Mesenchymal stem cell (in vitro differentiated cells and primary cell): Measurements from ENCODE around the gene GLI3.
A peak's percentile ranks its signal among the peaks of the same experiment; 100 is the strongest.

Experiments
- DNase-seq: peaks from one replicate; pipeline ENCODE4 v3.0.0-alpha.2; 2013
- H2AFZ ChIP-seq: one replicate; pipeline ENCODE4 v1.6.1; 2013; ENCODE audit warnings: low read depth, mild to moderate bottlenecking, control low read depth, inconsistent platforms, low read length, moderate library complexity
- H2AK5ac ChIP-seq: 2 replicates; pipeline ENCODE4 v1.6.1; 2013; ENCODE audit warnings: low read length, moderate library complexity, mild to moderate bottlenecking, inconsistent platforms; ENCODE audit not compliant: severe bottlenecking
- H2BK120ac ChIP-seq: one replicate; pipeline ENCODE4 v1.6.1; 2013; ENCODE audit warnings: low read depth, mild to moderate bottlenecking, inconsistent platforms, low read length, moderate library complexity
- H2BK12ac ChIP-seq, 2 experiments: one replicate each; pipeline ENCODE4 v1.6.1; 2013; ENCODE audit warnings: inconsistent platforms in 2 of 2, low read length in 2 of 2, mild to moderate bottlenecking in 2 of 2, moderate library complexity in 2 of 2, control low read depth in 1 of 2
- H2BK15ac ChIP-seq: one replicate; pipeline ENCODE4 v1.6.1; 2013; ENCODE audit warnings: mild to moderate bottlenecking, low read depth, inconsistent platforms; ENCODE audit not compliant: poor library complexity, severe bottlenecking
- H2BK5ac ChIP-seq: 2 replicates; pipeline ENCODE4 v1.6.1; 2013; ENCODE audit warnings: low read depth, mild to moderate bottlenecking, low read length, control low read depth, inconsistent platforms; ENCODE audit not compliant: poor library complexity, severe bottlenecking
- H3K14ac ChIP-seq, 2 experiments: one replicate each; pipeline ENCODE4 v1.6.1; 2013; ENCODE audit warnings: inconsistent platforms in 2 of 2, low read length in 2 of 2, control low read depth in 1 of 2, mild to moderate bottlenecking in 1 of 2, moderate library complexity in 1 of 2
- H3K18ac ChIP-seq, 2 experiments: one replicate each; pipeline ENCODE4 v1.6.1; 2013; ENCODE audit warnings: inconsistent platforms in 2 of 2, low read length in 2 of 2, control low read depth in 1 of 2, low read depth in 1 of 2, mild to moderate bottlenecking in 1 of 2
- H3K23ac ChIP-seq, 2 experiments: one replicate each; pipeline ENCODE4 v1.6.1; 2013; ENCODE audit warnings: inconsistent platforms in 2 of 2, low read length in 2 of 2, mild to moderate bottlenecking in 2 of 2, moderate library complexity in 2 of 2, control low read depth in 1 of 2
- H3K27ac ChIP-seq: 2 replicates; pipeline ENCODE4 v1.5.1; 2013; ENCODE audit warnings: mild to moderate bottlenecking, moderate library complexity, low read length, control low read depth, inconsistent platforms; ENCODE audit not compliant: poor library complexity, severe bottlenecking
- H3K27me3 ChIP-seq, 2 experiments: 2 replicates each; pipeline versions ENCODE4 v1.6.1 to v1.7.0; 2013; ENCODE audit warnings: low read length in 2 of 2, mild to moderate bottlenecking in 2 of 2, moderate library complexity in 2 of 2, control low read depth in 1 of 2, inconsistent platforms in 1 of 2; ENCODE audit not compliant: control insufficient read depth in 1 of 2, insufficient read depth in 1 of 2
- H3K36me3 ChIP-seq, 2 experiments: 2 replicates each; pipeline versions ENCODE4 v1.6.1 to v1.7.0; 2013; ENCODE audit warnings: low read length in 2 of 2, control low read depth in 1 of 2, inconsistent platforms in 1 of 2, low read depth in 1 of 2, mild to moderate bottlenecking in 1 of 2; ENCODE audit not compliant: insufficient read depth in 2 of 2, control insufficient read depth in 1 of 2
- H3K4ac ChIP-seq, 2 experiments: one replicate each; pipeline ENCODE4 v1.6.1; 2013; ENCODE audit warnings: inconsistent platforms in 2 of 2, low read length in 2 of 2, mild to moderate bottlenecking in 2 of 2, moderate library complexity in 2 of 2, control low read depth in 1 of 2, low read depth in 1 of 2
- H3K4me1 ChIP-seq: 2 replicates; pipeline ENCODE4 v1.6.1; 2013; ENCODE audit warnings: low read depth, low read length, control low read depth; ENCODE audit not compliant: control insufficient read depth, insufficient read depth
- H3K4me2 ChIP-seq: 2 replicates; pipeline ENCODE4 v1.6.1; 2013; ENCODE audit warnings: low read length, mild to moderate bottlenecking, inconsistent platforms; ENCODE audit not compliant: poor library complexity, severe bottlenecking
- H3K4me3 ChIP-seq, 2 experiments: 2 replicates each; pipeline versions ENCODE4 v1.5.1 to v1.7.0; 2013; ENCODE audit warnings: low read length in 2 of 2, mild to moderate bottlenecking in 2 of 2, control low read depth in 1 of 2, low read depth in 1 of 2; ENCODE audit not compliant: insufficient read depth in 1 of 2
- H3K79me1 ChIP-seq: replicated peaks from 2 replicates; pipeline ENCODE4 v1.6.1; 2013; ENCODE audit warnings: mild to moderate bottlenecking, control low read depth, low read length, inconsistent platforms; ENCODE audit not compliant: poor library complexity, severe bottlenecking
- H3K9ac ChIP-seq: 2 replicates; pipeline ENCODE4 v1.7.0; 2013; ENCODE audit warnings: mild to moderate bottlenecking, low read length, moderate library complexity
- H3K9me3 ChIP-seq: 2 replicates; pipeline ENCODE4 v1.7.0; 2013; ENCODE audit warnings: mild to moderate bottlenecking, low read length; ENCODE audit not compliant: control insufficient read depth
- H4K8ac ChIP-seq: one replicate; pipeline ENCODE4 v1.6.1; 2013; ENCODE audit warnings: inconsistent platforms, mild to moderate bottlenecking, low read length, moderate library complexity
- H4K91ac ChIP-seq: one replicate; pipeline ENCODE4 v1.6.1; 2013; ENCODE audit warnings: mild to moderate bottlenecking, low read length, inconsistent platforms
- WGBS: methylation state at CpG from one replicate; pipeline ENCODE4 v1.1.7; 2013; ENCODE audit warnings: mixed read lengths; 5-methylcytosine and 5-hydroxymethylcytosine counted together

Gene GLI3

DNA sequence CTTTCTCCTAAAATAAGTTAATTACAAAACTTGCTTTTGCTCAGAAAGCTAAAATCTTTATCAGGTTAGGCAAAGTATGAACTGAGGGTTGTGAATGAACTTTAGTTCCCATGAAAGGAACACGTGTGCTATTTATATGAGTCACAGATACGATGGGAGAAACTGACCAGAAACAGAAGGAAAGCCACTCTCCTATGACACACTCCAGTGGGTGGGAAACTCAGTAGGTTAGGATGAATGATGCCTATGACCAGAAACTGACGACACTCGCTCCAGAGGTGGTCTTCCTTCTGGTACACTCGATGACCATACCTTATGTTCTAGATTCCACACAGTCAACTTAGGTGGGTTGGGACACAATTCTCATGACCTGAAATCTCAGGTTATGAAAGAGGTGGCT, 318.4 kb downstream of the GLI3 start:
- Histone ChIP-seq H2BK15ac (no peak overlapping the region), H2BK5ac (no peak overlapping the region), H3K36me3 (no peaks in the 10 kb centered on the region), H3K4me3 (no peak overlapping the region), H3K27me3 (no peaks in the 10 kb centered on the region), H2BK12ac (peak overlapping the region; percentile 18 to 95), H4K8ac (no peak overlapping the region), H3K9ac (no peak overlapping the region), H2AK5ac (peak overlapping the region; percentile 2), H3K18ac (no peak overlapping the region), H3K9me3 (no peaks in the 10 kb centered on the region), H3K79me1 (no peaks in the 10 kb centered on the region), H3K14ac (no peak overlapping the region), H4K91ac (no peak overlapping the region), H2BK120ac (no peak overlapping the region), H3K23ac (no peak overlapping the region), H3K4ac (no peak overlapping the region), H3K27ac (peak overlapping the region; percentile 95), H3K4me1 (peaks cover 4% of the 10 kb centered on the region), H2AFZ (peak overlapping the region; percentile 1), H3K4me2 (no peak overlapping the region)
- WGBS: 14% methylated on average over 4 of the region's 5 CpGs
- peak; percentile 83 for DNase-seq

- H3K36me3 ChIP-seq: no peaks in the 10 kb centered on the region
- no peaks in the 10 kb centered on the region for H3K9me3 ChIP-seq
- H3K9ac ChIP-seq: peak overlapping the region; percentile 63
Observed at GRCh38 chr7:41916450-41916927, 320.5 kb downstream of the GLI3 start.

GRCh38 chr7:41915871-41916270, 321.1 kb downstream of the GLI3 start:
- no CpG with 5 or more reads among the region's 1 CpG for WGBS
- no peak for DNase-seq

More at GRCh38 chr7:41916450-41916927, 320.5 kb downstream of the GLI3 start:
- Histone ChIP-seq H3K27me3 (no peaks in the 10 kb centered on the region), H3K79me1 (no peaks in the 10 kb centered on the region), H3K4ac (no peak overlapping the region), H3K18ac (no peak overlapping the region), H3K14ac (no peak overlapping the region), H2BK120ac (no peak overlapping the region), H2AK5ac (peak overlapping the region; percentile 99), H3K4me1 (peaks cover 4% of the 10 kb centered on the region), H4K8ac (no peak overlapping the region), H2BK15ac (no peak overlapping the region), H2BK12ac (no peak overlapping the region), H3K23ac (no peak overlapping the region), H2BK5ac (peak overlapping the region; percentile 92), H4K91ac (no peak overlapping the region), H3K27ac (peak overlapping the region; percentile 100), H3K4me2 (no peak overlapping the region), H3K4me3 (no peak overlapping the region), H2AFZ (no peak overlapping the region)
- WGBS: 0% methylated on average over 3 of the region's 5 CpGs
- DNase-seq: peak; percentile 99

DNA sequence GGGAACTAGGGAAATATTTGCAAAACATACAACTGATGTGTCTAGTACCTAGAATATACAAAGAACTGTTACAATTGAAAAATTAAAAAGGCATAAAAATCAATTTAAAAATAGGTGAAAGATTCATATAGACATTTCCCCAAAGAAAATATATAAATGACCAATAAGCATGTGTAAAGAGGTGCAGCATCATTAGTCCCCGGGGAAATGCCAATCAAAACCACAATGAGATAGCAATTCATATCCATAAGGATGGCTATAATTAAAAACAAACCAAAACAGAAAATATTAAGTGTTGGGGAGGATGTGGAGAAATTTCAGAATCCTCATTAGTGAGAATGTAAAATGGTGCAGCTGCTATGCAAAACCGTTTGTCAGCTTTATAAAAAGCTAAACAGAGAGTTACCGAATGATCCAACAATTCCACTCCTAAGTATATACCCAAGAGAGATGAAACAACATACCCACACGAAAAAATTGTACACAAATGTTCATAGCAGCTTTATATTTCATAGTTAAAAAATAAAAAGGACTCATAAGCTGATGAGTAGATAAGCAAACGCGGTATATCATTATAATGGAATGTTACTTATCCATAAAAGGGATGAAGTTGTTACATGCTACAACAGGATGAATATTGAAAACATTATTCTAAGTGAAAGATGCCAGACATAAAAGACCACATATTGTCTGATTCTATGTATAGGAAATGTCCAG, 324.0 kb downstream of the GLI3 start:
- H3K14ac ChIP-seq: no peak overlapping the region
- H3K18ac ChIP-seq: no peak overlapping the region
- 90% methylated on average over 2 of the region's 6 CpGs for WGBS
- H2BK5ac ChIP-seq: no peak overlapping the region
- H2AK5ac ChIP-seq: no peak overlapping the region
- H2BK12ac ChIP-seq: no peak overlapping the region
- no peaks in the 10 kb centered on the region for H3K9me3 ChIP-seq
- no peak overlapping the region for H3K4ac ChIP-seq
- no peaks in the 10 kb centered on the region for H3K36me3 ChIP-seq
- no peaks in the 10 kb centered on the region for H3K79me1 ChIP-seq
- no peak for DNase-seq
- no peak overlapping the region for H2BK15ac ChIP-seq
- H2AFZ ChIP-seq: no peak overlapping the region
- H3K4me1 ChIP-seq: peaks cover 6% of the 10 kb centered on the region
- H3K4me3 ChIP-seq: no peak overlapping the region
- H2BK120ac ChIP-seq: no peak overlapping the region
- no peaks in the 10 kb centered on the region for H3K27me3 ChIP-seq
- H3K9ac ChIP-seq: peak overlapping the region; percentile 57
- peak overlapping the region; percentile 99 for H3K27ac ChIP-seq
- H3K4me2 ChIP-seq: no peak overlapping the region
- no peak overlapping the region for H3K23ac ChIP-seq
- H4K91ac ChIP-seq: no peak overlapping the region
- no peak overlapping the region for H4K8ac ChIP-seq

More at GRCh38 chr7:41915871-41916270, 321.1 kb downstream of the GLI3 start:
- no peaks in the 10 kb centered on the region for H3K36me3 ChIP-seq
- peak overlapping the region; percentile 98 for H2BK120ac ChIP-seq
- peak overlapping the region in 1 of 2 experiments; percentile 21 for H3K18ac ChIP-seq
- H3K14ac ChIP-seq: no peak overlapping the region
- no peak overlapping the region for H4K8ac ChIP-seq
- peak overlapping the region; percentile 100 for H3K27ac ChIP-seq
- H3K23ac ChIP-seq: no peak overlapping the region
- H3K9me3 ChIP-seq: no peaks in the 10 kb centered on the region
- H3K9ac ChIP-seq: peak overlapping the region; percentile 46
- H2BK12ac ChIP-seq: no peak overlapping the region
- H3K4me2 ChIP-seq: no peak overlapping the region
- peaks cover 4% of the 10 kb centered on the region for H3K4me1 ChIP-seq
- H2AFZ ChIP-seq: no peak overlapping the region
- H2BK15ac ChIP-seq: no peak overlapping the region
- no peaks in the 10 kb centered on the region for H3K27me3 ChIP-seq
- no peak overlapping the region for H3K4me3 ChIP-seq
- no peaks in the 10 kb centered on the region for H3K79me1 ChIP-seq
- no peak overlapping the region for H4K91ac ChIP-seq
- no peak overlapping the region for H3K4ac ChIP-seq
- H2AK5ac ChIP-seq: peak overlapping the region; percentile 92
- peak overlapping the region; percentile 99 for H2BK5ac ChIP-seq
